Transverse colon (tissue), 4 donors: Measurements from ENCODE around the gene GNAI3. TPM values are rescaled to one million over a fixed set of nuclear protein-coding genes. Genes with fewer than 3 reads are reported as not detected.

Experiments
- DNase-seq: peaks from one replicate; pipeline ENCODE4 v3.0.0-alpha.2; 2019
- H3K27ac ChIP-seq, 4 donors: fragments of 200-600 bp; sonication (generic); 2 replicates each; pipeline ENCODE4 v1.5.1; 2016 to 2018; ENCODE audit warnings: inconsistent platforms in 4 of 4
- H3K27me3 ChIP-seq: fragments of 200-600 bp; sonication (generic); 2 replicates; pipeline ENCODE4 v1.5.1; 2017; ENCODE audit warnings: inconsistent platforms
- H3K36me3 ChIP-seq, 4 donors: fragments of 200-600 bp; sonication (generic); 2 replicates each; pipeline ENCODE4 v1.5.1; 2017 to 2019; ENCODE audit warnings: inconsistent platforms in 4 of 4
- H3K4me1 ChIP-seq, 4 donors: fragments of 200-600 bp; sonication (generic); 2 replicates each; pipeline ENCODE4 v1.5.1; 2017 to 2020; ENCODE audit warnings: inconsistent platforms in 4 of 4
- H3K4me3 ChIP-seq, 4 donors: fragments of 200-600 bp; sonication (generic); 1 replicate in 1 of 4; 2 replicates in 3 of 4; pipeline versions ENCODE4 v1.5.1 to v1.6.1; 2017 to 2019; ENCODE audit warnings: inconsistent platforms in 4 of 4
- H3K9me3 ChIP-seq, 2 donors: fragments of 200-600 bp; sonication (generic); 2 replicates each; pipeline ENCODE4 v1.5.1; 2017 to 2019; ENCODE audit warnings: inconsistent platforms in 2 of 2
- CTCF ChIP-seq, 5 experiments: fragments of 200-600 bp in 3 of 5; fragments of 450-650 bp in 2 of 5; sonication (generic) in 3 of 5; IDR thresholded peaks; 1 replicate in 2 of 5; 2 replicates in 3 of 5; pipeline ENCODE4 v1.5.1; 2016 to 2017; ENCODE audit warnings: antibody characterized with exemption in 5 of 5, inconsistent platforms in 3 of 5, mild to moderate bottlenecking in 2 of 5, moderate library complexity in 1 of 5
- EP300 ChIP-seq: sonication (generic); formaldehyde crosslinking; IDR thresholded peaks from one replicate; pipeline ENCODE4 v1.6.1; 2017; ENCODE audit warnings: antibody characterized with exemption, low read depth
- POLR2A ChIP-seq: fragments of 450-650 bp; IDR thresholded peaks from one replicate; pipeline ENCODE4 v1.6.1; 2016; ENCODE audit warnings: antibody characterized with exemption, mild to moderate bottlenecking, moderate library complexity
- POLR2AphosphoS5 ChIP-seq, 3 donors: sonication (generic); formaldehyde crosslinking; IDR thresholded peaks; one replicate each; pipeline ENCODE4 v1.6.1; 2016; ENCODE audit warnings: antibody characterized with exemption in 3 of 3
- WGBS, 2 donors: methylation state at CpG; one replicate each; pipeline ENCODE4 v1.1.5; 2018; ENCODE audit warnings: low coverage in 1 of 2; 5-methylcytosine and 5-hydroxymethylcytosine counted together
- in situ Hi-C, 4 donors: fragments of 200-750 bp; cut with MboI; loops; one replicate each; pipeline versions ENCODE4 v1.15.0 to v1.15.1; 2017; ENCODE audit warnings: low sequenced_read_pairs in 3 of 4, low pct_ligation_motif_present in 1 of 4, low pct_unique_long_range_greater_than_20kb in 1 of 4
- intact Hi-C: fragments of 100-400 bp; cut with DNase I; formaldehyde crosslinking; loops from one replicate; pipeline ENCODE4 v1.15.1; 2023; ENCODE audit warnings: low total_unique reads
- total RNA-seq, 4 donors: library from RNA; depleted of rRNA; stranded (reverse); fragments of >200 nt; gene quantifications; one replicate each; pipeline ENCODE4 v1.1.0, GENCODE V29; 2016

GNAI3 gene
- total RNA-seq, 4 donors from 2014 or later, result 2.2 to 7.5 (median 5.1) TPM

DNA sequence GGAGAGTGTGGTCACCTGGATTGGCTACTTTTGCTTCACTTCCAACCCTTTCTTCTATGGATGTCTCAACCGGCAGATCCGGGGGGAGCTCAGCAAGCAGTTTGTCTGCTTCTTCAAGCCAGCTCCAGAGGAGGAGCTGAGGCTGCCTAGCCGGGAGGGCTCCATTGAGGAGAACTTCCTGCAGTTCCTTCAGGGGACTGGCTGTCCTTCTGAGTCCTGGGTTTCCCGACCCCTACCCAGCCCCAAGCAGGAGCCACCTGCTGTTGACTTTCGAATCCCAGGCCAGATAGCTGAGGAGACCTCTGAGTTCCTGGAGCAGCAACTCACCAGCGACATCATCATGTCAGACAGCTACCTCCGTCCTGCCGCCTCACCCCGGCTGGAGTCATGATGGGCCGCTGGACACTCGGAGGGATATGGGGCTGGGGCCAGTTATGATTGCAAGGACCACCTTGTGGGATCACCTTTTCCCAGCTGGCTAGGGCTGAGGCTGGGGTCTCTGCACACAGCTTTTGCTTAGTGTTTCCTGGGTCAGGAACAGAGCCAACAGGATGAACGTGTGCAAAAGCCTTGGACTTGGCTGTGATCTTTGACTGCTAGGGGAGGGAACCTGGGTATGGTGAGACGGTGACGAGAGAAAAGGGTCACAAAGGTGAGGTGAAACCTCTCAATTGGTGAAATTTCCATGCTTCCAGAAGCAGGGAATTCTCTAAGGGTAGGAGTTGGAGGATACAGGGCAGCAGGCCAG, 4.3 kb upstream of the GNAI3 start:
- 50 to 79% methylated on average over 2 to 14 of the region's 14 CpGs for WGBS, 2 donors
- H3K27me3 ChIP-seq, result no peaks in the 10 kb centered on the region
- peaks cover 0 to 16% (median 13%) of the 10 kb centered on the region in 4 donors for H3K4me1 ChIP-seq
- H3K36me3 ChIP-seq, result no peaks in the 10 kb centered on the region
- no peak for TF ChIP-seq EP300
- no peak for TF ChIP-seq POLR2A
- no peak for TF ChIP-seq CTCF (IDR thresholded peaks at IDR 0.05)
- no peak for TF ChIP-seq POLR2AphosphoS5 (IDR thresholded peaks at IDR 0.05)
- in situ Hi-C loops (loop anchor here (5.0 to 25.0 kb wide), 5 partner anchors 81 to 443 kb away; partner anchors contain the start of gene AHCYL1 (in 4 of the 4)), intact Hi-C loops (no loop called here)
- H3K4me3 ChIP-seq, result no peak overlapping the region
- no peak for DNase-seq
- no peaks in the 10 kb centered on the region for H3K9me3 ChIP-seq
- no peak overlapping the region for H3K27ac ChIP-seq

DNA sequence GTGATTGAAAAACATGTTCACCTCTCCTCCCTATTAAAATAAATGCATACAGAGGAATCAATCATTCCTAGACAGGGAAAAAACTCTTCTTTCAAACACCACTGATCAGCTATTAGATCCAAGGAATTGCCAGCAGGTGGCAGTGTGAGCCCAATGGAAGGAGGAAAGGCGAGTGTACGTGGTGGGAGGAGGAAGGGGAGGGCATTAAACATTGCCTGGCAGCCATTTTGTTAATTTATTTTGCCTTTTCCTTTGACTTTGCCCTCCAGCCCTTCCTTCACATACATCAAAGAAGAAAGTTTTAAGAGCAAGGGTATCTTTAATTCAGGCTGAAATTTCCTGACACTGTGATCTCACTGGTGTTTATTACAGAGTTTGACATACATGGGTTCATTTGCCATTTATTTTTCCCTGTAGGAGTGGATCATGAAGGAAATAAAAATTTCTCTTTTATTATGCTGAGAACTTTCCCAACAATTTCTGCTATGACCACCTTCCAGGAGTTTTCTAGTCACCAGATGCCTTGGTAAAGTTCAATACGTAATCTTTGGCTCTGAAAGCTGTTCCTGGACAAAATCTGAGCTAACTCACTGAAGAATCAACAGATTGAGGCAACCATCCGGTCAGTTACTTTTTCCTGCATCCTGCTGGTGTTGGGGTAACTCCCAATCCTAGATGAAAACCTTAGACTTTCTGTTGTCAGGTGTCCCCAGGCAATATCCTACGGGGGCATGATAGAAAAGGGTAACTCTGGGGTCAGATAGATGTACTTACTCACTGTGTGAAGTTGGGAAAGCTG, 1.9 kb upstream of the GNAI3 start:
- peak; percentile 94 for DNase-seq
- intact Hi-C loops (loop anchor here (5.0 kb wide), 1 partner anchor 81 kb away; no protein-coding TSS in a partner anchor), in situ Hi-C loops (loop anchor here (5.0 to 25.0 kb wide), 6 partner anchors 76 to 441 kb away; partner anchors contain the start of gene AHCYL1 (in 4 of the 4))
- WGBS, 2 donors, result 14 to 26% methylated on average over 3 to 5 of the region's 5 CpGs
- Histone ChIP-seq H3K4me3 (peak overlapping the region in 2 of 4 donors; percentile 65 to 94), H3K4me1 (peaks cover 9 to 37% (median 26%) of the 10 kb centered on the region in 4 donors), H3K27ac (peak overlapping the region; percentile 95 to 98 (median 97)), H3K9me3 (no peaks in the 10 kb centered on the region), H3K36me3 (no peaks in the 10 kb centered on the region), H3K27me3 (no peaks in the 10 kb centered on the region)
- TF ChIP-seq POLR2A, result peak; percentile 10
- TF ChIP-seq POLR2AphosphoS5 (IDR thresholded peaks at IDR 0.05), result peak in 1 of 3 donors; percentile 45
- no peak for TF ChIP-seq EP300
- TF ChIP-seq CTCF (IDR thresholded peaks at IDR 0.05), result peak; percentile 79 to 94 (median 83)

- Histone ChIP-seq H3K27me3 (no peaks in the 10 kb centered on the region), H3K36me3 (no peaks in the 10 kb centered on the region), H3K9me3 (no peaks in the 10 kb centered on the region), H3K4me3 (peak overlapping the region; percentile 53 to 94 (median 73)), H3K4me1 (peaks cover 9 to 47% (median 27%) of the 10 kb centered on the region in 4 donors), H3K27ac (peak overlapping the region; percentile 95 to 98 (median 97))
- WGBS, 2 donors, result 7 to 26% methylated on average over 8 to 22 of the region's 22 CpGs
- intact Hi-C loops (loop anchor here (5.0 kb wide), 1 partner anchor 80 kb away; no protein-coding TSS in a partner anchor), in situ Hi-C loops (loop anchor here (5.0 to 25.0 kb wide), 6 partner anchors 75 to 440 kb away; partner anchors contain the start of gene AHCYL1 (in 4 of the 4))
- peak; percentile 47 for DNase-seq
- TF ChIP-seq POLR2A (no peak), CTCF (IDR thresholded peaks at IDR 0.05) (no peak), POLR2AphosphoS5 (IDR thresholded peaks at IDR 0.05) (no peak), EP300 (no peak)
Measured at GRCh38 chr1:109547463-109548320, 723 bp upstream of the GNAI3 start.
